Caki2 (cell line): ENCODE results near the gene SLC7A14. TPM values are rescaled to one million over a fixed set of nuclear protein-coding genes. Genes with fewer than 3 reads are reported as not detected.

Source experiments
- DNase-seq: peaks from one replicate; pipeline ENCODE4 v3.0.0-alpha.2; 2015; ENCODE audit warnings: low read depth
- in situ Hi-C: cut with HindIII; loops from 2 replicates; pipeline ENCODE4 v1.10.0; 2016; ENCODE audit warnings: low sequenced_read_pairs, low pct_unique_long_range_greater_than_20kb, mixed read lengths
- total RNA-seq: library from RNA; depleted of rRNA; stranded (reverse); fragments of >200 nt; shearing (Covaris generic); gene quantifications from 2 replicates; pipeline ENCODE4 v1.2.3, GENCODE V29; 2014; ENCODE audit warnings: low replicate concordance

SLC7A14 gene
- total RNA-seq, 1 experiment from 2014 or later = not detected

GRCh38 chr3:170513642-170514041 lies 72.2 kb downstream of the SLC7A14 start:
- in situ Hi-C loops = no loop called here
- DNase-seq = no peak

DNA sequence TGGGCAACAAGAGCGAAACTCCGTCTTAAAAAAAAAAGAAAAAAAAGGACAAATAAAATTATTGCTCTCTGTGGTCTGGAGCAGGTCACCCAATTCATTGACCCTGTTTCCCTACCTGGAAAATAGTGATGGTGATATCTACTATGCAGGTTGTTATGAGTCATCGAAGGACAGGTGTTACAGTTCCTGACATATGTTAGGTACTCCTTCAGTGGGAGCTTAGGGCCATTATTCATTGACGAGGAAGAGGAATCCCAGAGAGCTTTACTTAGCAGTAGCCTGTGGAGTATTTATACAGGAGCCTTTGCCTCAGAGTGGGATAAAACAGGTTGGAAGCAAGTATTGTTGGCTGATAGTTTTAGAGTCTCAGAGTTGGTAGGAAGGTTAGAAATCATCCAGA lies 74.5 kb downstream of the SLC7A14 start:
- in situ Hi-C loops = no loop called here
- DNase-seq = no peak

DNA sequence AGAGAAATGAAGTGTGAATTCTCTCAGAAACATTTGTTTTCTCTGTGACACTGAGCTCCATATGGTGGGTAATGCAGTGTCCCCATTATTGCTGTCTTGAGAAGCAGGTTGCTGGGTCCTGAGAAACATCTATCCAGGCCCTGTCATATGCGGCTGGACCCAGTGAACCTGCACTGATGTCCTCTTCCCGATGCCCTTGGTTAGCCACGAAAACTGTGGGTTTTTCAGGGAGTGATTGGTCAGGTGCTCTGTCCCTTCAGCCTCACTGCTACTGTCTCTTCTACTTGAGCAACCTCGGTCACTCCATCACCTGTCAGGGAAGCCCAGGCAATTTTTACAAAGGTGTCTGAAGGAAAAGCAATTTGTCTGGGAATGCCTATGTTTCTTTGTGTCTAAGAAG lies 77.0 kb downstream of the SLC7A14 start:
- in situ Hi-C loops = no loop called here
- peak; percentile 95 for DNase-seq

DNA sequence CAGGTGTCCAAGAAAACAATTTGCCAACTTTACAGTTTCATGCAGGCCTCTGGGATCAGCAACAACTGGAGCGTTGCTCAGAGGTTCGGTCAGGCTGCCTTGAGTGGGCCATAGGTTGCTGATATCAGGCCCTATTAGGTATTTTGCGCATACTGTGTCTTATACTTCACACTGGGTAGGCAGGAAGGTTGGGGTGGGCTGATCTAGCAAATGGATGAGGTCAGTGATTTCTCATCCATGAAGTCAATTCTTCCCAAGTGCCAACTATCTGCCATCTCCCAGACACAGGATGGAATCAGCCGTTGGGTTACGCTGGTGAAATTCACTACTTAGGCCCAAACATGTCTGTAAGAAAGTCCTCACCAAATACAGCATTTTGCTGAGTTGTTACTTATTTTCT lies 77.6 kb downstream of the SLC7A14 start:
- in situ Hi-C loops = no loop called here
- peak; percentile 84 for DNase-seq

GRCh38 chr3:170507063-170507462 lies 78.8 kb downstream of the SLC7A14 start:
- peak; percentile 61 for DNase-seq
- in situ Hi-C loops = no loop called here

DNA sequence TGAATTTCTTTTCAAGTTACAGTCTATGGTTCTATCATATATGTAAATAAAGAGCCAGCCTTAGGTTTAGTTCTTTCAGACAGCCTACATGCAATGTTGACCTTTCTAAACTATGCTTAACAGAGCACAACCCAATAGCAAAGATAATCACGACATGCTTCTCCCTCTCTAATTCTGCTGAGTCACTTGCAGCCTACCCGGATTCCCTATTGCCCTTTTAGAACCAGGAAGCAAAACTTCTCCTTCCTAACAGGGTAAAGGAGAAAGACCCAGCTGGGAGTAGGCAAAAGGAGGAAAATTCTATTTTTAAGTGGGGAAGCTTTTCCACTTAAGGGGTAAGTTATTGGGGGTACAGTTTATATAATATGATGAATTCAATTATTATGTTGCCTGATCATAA lies 79.3 kb downstream of the SLC7A14 start:
- DNase-seq = peak; percentile 89
- in situ Hi-C loops = no loop called here

DNA sequence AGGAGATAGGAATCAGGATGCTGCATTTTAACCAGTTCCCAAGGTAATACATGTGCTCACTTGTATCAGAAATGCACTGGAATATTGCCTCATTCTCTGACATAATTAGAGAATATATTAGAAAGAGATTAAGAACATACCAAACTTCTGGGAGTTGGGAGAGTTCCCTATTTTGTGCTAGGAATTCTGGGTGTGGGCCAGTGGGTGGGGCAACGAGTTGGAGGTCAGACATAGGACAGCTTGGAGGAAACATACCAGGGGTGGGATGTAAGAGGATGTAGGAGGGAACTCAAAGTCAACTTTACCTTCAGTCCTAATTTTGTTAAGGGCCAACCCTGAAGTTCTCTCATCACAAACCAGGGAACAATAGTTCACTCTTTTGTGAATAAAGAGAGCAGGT lies 83.6 kb downstream of the SLC7A14 start:
- in situ Hi-C loops = no loop called here
- no peak for DNase-seq

DNA sequence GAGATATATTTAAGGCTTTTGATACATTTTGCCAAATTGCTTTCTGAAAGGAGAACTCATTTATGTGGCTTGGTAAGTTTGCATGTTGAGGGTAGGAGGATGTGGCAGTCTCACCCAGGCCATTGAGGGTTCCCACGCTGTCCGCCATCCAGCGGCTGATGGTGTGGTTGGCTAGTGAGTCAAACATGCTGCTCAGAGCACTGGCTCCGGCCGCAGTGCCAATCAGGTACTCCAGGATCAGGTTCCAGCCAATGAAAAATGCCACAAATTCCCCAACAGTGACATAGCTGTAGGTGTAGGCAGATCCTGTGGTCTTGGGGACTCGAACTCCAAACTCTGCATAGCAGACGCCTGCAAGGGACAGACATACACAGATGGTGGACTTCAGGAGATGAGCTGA lies 84.9 kb downstream of the SLC7A14 start:
- no peak for DNase-seq
- in situ Hi-C loops = no loop called here

DNA sequence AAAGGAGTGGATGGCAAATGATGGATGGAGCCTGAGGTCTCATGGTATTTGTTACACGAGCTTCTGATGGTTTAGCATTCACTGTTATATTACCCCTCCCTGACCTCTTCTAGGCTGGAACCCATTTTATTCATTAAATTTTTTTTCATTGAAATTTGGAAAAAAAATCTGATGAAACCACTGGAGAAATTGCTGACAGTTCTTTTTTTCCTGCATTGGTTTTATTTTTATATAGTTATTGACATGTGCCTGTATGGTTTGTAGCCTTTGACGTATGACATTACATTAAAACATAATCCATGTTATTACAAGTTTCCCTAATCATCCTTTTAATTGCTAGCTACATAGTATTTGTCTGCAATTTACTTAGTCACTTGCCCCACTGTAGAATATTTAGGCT lies 85.4 kb downstream of the SLC7A14 start:
- in situ Hi-C loops = no loop called here
- DNase-seq = no peak

DNA sequence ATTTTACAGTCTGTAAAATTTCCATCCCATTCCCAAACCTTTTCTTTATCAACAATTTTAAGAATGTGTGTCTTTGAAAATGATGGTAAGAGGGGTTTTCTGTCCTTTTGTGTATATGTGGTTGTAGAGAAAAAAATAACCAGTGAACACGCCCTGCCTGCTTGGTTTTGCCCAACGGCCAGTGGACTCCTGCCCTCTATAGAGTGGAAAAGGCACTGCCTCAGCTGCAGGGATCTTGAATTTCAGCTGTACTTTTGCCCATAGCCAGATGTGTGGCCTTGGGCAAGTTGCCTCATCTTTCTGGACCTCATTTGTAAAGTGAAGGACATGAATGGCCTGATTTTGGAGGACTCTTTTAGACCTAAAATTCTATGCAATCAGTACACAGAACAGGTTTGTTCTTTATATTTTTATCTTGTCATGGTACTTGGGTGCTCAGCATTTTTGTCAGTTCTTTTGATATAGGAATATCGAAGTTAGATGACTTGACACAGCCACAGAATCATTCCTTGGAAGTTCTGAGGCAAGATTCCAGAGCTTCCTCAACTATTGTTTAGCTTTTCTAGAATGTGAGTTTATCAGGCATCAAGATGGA lies 86.2 kb downstream of the SLC7A14 start:
- DNase-seq = peak; percentile 29
- in situ Hi-C loops = loop anchor here (10.0 kb wide), 1 partner anchor 335 kb away; no protein-coding TSS in a partner anchor

- in situ Hi-C loops = loop anchor here (10.0 kb wide), 1 partner anchor 337 kb away; no protein-coding TSS in a partner anchor
- DNase-seq = peak; percentile 50
Measured at GRCh38 chr3:170497207-170498095, 88.4 kb downstream of the SLC7A14 start.

DNA sequence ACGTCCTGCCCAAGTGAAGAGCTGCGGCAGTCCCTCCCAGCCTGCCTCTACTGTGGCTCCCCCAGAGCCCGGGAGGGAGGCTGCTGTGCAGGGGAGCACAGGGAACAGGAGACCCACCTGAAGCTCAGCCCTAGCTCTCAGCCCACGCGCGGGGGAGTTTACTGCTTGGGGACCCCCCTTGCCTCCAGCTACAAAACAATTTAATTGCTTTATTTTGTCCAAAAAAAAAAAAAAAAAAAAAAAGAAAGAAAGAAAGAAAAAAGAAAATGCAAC lies 89.1 kb downstream of the SLC7A14 start:
- in situ Hi-C loops = loop anchor here (10.0 kb wide), 1 partner anchor 338 kb away; no protein-coding TSS in a partner anchor
- no peak for DNase-seq

DNA sequence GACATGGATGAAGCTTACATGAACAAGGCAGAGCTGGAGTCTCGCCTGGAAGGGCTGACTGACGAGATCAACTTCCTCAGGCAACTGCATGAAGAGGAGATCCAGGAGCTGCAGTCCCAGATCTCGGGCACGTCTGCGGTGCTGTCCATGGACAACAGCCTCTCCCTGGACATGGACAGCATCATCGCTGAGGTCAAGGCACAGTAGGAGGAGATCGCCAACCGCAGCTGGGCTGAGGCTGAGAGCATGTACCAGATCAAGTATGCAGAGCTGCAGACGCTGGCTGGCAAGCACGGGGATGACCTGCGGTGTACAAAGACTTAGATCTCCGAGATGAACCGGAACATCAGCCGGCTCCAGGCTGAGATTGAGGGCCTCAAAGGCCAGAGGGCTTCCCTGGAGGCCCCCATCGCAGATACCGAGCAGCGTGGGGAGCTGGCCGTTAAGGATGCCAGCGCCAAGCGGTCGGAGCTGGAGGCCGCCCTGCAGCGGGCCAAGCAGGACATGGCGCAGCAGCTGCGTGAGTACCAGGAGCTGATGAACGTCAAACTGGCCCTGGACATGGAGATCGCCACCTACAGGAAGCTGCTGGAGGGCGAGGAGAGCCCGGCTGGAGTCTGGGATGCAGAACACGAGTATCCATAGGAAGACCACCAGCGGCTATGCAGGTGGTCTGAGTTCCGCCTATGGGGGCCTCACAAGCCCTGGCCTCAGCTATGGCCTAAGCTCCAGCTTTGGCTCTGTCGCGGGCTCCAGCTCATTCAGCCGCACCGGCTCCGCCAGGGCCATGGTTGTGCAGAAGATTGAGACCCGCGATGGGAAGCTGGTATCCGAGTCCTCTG lies 89.6 kb downstream of the SLC7A14 start:
- in situ Hi-C loops = loop anchor here (10.0 kb wide), 1 partner anchor 339 kb away; no protein-coding TSS in a partner anchor

GRCh38 chr3:170494766-170495165 lies 91.1 kb downstream of the SLC7A14 start:
- DNase-seq = no peak
- in situ Hi-C loops = loop anchor here (10.0 kb wide), 1 partner anchor 340 kb away; no protein-coding TSS in a partner anchor

More for the DNA sequence above, 89.6 kb downstream of the SLC7A14 start:
- no peak for DNase-seq

DNA sequence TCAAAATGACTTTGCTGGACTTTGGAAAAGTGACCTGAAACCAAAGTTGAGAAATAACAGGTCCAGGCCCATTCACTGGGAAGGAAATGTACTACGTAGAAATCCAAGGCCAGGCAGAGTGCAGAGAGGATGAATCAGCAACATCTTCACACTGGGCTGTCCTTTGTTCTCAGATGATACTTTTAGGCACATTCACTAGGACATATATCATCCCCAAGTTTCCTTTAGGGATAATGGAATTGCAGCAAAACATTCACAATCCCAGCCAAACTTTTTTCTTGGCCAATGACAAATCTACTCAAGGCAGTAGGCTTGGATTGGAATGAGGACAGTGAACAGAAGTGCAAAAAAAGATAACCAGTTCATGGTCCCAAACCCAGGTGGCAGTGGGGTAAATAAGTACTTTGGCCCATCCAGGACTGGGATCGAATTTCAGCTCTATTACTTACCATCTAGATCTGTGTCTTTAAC lies 92.1 kb downstream of the SLC7A14 start:
- peak; percentile 77 for DNase-seq
- in situ Hi-C loops = loop anchor here (10.0 kb wide), 1 partner anchor 341 kb away; no protein-coding TSS in a partner anchor

DNA sequence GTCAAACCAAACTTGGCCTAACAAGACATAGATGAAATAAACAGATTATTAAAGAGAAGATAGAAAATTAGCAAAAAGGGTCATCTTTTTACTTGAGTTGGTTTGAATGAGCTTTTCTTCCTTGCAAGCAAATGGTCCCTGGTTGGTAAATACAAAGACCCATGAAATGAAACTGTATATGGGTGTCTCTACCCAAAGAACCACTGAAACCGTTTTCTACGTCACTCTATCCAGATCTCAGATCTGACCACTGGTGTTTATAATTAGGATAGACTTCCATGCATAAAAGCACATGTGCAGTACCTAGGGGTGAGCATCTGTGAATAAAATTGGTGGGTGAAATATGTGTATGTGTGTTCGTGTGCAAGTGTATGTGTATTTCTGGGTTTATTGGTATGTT lies 94.0 kb downstream of the SLC7A14 start:
- DNase-seq = no peak
- in situ Hi-C loops = loop anchor here (10.0 kb wide), 1 partner anchor 343 kb away; no protein-coding TSS in a partner anchor

GRCh38 chr3:170490828-170491560 lies 94.9 kb downstream of the SLC7A14 start:
- in situ Hi-C loops = loop anchor here (10.0 kb wide), 1 partner anchor 344 kb away; no protein-coding TSS in a partner anchor
- DNase-seq = no peak

- no peak for DNase-seq
Measured at GRCh38 chr3:170488802-170489201, 97.1 kb downstream of the SLC7A14 start.

More at GRCh38 chr3:170488802-170489201, 97.1 kb downstream of the SLC7A14 start:
- in situ Hi-C loops = no loop called here
